Fibroblast of skin of right biceps (primary cell): ENCODE results near the gene SLC34A3.
A peak's percentile ranks its signal among the peaks of the same experiment; 100 is the strongest.

Experiments
- DNase-seq: peaks from one replicate; pipeline ENCODE4 v3.0.0-alpha.2; 2013

SLC34A3 gene

DNA sequence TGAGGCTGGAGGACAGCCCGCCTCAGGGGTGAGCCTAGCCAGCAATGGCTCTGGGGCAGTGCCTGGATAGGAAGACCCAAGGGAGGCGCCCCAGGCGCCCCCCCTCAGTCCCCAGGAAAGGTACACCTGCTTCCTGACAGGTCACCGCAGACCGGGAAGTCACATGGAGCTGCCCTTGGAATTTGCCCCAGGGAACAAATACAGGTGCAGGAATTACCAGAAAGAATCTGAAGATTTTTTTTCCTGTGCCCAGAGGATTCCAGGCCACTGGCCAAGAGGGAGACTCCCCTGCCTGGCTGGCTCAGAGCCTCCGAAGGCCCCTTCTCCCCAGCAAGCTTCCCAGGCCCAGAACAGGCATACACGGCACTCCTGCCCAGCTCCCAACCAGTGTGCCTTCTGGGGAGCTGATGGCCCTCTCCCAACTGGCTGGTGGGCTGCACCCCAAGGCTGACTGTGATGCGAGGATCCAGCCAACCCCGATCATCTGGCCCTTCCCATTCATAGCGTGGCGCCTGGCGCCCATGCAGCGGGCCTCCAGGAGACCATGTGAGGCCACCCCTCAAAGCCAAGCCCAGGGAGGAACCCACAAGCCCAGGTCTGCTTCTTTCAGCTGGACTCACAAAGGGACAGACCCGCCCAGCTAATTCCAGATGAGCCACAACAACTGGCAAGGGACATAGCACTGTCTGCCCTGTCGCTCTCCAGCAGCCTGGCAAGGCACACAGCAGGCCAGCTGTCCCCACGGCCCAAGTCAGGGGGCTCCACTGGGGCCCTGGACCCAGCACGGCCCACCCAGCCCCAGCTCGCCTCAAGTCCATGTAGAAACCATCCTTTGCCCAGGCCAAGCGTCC lies 32.4 kb upstream of the SLC34A3 start:
- DNase-seq = no peak

DNA sequence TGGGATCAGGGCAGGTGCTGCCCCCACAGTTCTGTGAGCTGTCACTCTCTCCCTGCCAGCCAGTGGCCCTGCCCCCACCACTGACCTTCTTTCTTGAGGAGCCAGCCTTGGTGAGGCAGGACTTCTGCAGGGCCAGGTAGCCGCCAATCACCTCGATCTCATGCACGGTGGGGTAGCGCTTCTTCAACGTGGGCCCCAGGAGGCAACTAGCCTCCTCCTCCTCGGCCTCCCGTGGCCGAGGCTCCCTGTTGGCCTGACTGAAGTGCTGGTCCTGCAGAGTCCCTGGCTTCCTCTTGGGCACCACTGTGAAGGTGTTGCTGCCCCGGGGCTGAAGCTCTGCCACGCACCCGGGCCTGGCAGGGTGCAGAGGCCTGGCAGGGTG lies 31.8 kb upstream of the SLC34A3 start:
- DNase-seq = no peak

DNA sequence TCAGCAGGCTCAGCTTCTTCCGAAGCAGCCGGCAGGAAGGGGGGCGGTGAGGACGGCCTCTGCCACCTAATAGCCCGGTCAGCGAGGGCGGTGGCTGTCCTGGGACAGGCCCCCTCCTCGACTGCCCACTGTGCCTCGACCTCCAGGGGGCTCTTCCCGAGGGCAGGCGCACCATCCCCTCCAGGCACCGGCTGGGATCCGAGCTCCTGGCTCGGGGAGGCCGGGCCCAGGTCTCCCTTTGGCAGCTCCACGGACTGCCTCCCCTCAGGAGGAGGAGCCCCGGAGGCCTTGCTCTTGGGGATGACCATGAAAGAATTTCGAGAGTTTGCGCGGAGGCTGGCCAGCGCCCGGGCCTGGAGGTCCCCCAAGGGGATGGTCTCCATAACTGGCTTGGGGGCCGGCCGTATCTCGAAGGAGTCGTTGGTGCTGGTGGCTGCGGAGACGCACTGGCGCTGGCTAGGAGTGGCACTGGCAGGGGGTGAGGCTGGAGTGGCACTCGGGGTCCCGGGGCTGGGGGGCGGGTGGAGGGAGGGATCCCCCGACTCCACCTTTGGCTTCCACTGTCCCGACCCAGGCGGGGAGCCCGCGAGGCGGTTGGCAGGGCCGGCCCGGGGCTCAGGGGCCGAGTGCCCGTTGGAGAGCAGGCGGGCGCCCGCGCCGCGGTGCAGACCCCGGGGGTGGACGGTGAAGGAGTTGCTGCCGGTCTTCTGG lies 31.1 kb upstream of the SLC34A3 start:
- no peak for DNase-seq

DNA sequence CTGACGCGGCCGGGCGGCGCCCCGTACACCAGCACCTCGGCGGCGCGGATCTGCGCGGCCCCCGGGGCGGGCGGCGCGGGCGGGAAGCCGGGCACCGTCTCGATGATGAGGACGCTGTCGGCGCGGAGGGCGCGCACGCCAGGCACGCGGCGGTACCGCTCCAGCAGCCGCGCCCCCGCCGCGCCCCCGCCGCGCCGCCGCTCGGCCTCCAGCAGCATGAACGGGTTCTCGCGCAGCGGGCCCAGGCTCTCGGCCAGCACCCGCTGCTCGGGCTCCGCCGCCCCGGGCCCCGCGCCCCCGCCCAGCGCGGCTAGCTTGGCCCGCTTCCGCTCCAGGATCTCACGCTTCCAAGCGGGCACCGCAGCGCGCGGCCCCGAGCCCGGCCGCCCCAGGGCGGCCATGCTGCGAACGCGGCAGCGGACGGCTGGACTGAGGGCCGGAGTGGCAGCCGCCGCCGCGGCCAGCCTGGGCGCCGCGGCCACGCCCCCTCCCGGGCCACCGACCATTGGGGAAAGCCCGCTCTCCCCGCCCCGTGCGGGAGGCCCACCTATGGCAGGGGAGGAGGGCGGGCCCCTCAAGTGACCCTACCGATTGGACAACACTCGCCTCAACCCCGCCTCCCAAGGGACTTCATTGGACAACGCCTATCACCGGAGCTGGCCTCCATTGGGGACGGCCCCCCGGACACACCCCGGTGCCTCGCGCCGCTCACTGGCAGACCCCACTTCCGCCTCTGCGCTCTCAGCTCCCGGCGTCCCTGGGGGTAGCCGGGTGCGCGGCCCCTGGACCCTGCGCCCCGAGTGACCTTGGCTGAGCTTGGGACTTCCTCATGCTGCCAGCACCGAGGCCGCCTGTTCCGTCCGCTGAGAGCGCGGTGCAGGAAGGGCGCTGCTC lies 30.1 kb upstream of the SLC34A3 start, which contains the start of gene TPRN:
TSS of gene TPRN (minus strand) at position 431 of the 894 bp plus-strand sequence. CDS start at position 401, 30 bp downstream.
- peak; percentile 100 for DNase-seq

GRCh38 chr9:137201205-137201868 lies 29.4 kb upstream of the SLC34A3 start:
- DNase-seq = no peak

DNA sequence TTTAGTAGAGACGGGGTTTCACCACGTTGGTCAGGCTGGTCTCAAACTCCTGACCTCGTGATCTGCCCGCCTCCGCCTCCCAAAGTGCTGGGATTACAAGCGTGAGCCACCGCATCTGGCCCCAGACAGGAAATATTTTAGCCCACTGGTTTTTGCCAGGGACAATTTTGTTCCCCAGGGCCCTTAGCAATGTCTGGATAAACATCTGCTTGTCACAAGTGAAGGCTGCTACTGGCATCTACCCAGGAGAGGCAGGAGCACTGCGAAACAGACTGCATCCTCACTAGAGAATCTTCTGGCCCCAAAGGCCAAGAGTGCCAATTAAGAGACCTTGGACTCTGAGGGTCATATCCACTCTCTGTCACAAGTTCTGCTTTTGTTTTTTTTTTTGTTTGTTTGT lies 27.7 kb upstream of the SLC34A3 start:
- no peak for DNase-seq

- DNase-seq = no peak
Measured at GRCh38 chr9:137204731-137205125, 26.0 kb upstream of the SLC34A3 start.

- peak; percentile 85 for DNase-seq
Measured at GRCh38 chr9:137205126-137206069, 25.3 kb upstream of the SLC34A3 start, which contains the start of the genes NDOR1 and TMEM203. NDOR1 (plus strand) TSS chr9:137205700; CDS start chr9:137205778, 78 bp downstream. TMEM203 (minus strand) TSS chr9:137205648; CDS start chr9:137205414, 234 bp downstream.

GRCh38 chr9:137206602-137207001 lies 24.1 kb upstream of the SLC34A3 start:
- no peak for DNase-seq

GRCh38 chr9:137211532-137211931 lies 19.2 kb upstream of the SLC34A3 start:
- no peak for DNase-seq

DNA sequence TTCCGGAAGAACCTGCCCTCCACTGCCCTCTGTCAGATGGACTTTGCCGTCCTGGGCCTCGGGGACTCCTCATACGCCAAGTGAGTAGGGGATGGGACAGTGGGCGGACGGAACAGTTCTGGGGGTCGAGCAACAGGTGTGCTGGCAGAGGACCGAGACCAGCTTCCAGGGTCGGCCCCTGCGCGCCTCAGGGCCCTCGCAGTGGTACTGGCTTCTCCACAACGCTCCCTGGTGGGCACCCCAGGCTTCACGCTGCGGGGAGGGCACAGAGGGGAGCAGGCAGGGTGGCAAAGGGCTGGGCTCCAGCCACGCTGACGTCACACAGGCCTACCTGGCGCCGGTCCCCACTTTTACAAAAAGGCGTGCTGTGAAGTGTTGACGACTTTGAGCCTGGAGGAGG lies 18.2 kb upstream of the SLC34A3 start:
- no peak for DNase-seq

GRCh38 chr9:137213160-137214060 lies 17.3 kb upstream of the SLC34A3 start:
- DNase-seq = no peak

GRCh38 chr9:137214620-137215019 lies 16.1 kb upstream of the SLC34A3 start:
- DNase-seq = no peak

- no peak for DNase-seq
Measured at GRCh38 chr9:137215196-137215986, 15.3 kb upstream of the SLC34A3 start.

DNA sequence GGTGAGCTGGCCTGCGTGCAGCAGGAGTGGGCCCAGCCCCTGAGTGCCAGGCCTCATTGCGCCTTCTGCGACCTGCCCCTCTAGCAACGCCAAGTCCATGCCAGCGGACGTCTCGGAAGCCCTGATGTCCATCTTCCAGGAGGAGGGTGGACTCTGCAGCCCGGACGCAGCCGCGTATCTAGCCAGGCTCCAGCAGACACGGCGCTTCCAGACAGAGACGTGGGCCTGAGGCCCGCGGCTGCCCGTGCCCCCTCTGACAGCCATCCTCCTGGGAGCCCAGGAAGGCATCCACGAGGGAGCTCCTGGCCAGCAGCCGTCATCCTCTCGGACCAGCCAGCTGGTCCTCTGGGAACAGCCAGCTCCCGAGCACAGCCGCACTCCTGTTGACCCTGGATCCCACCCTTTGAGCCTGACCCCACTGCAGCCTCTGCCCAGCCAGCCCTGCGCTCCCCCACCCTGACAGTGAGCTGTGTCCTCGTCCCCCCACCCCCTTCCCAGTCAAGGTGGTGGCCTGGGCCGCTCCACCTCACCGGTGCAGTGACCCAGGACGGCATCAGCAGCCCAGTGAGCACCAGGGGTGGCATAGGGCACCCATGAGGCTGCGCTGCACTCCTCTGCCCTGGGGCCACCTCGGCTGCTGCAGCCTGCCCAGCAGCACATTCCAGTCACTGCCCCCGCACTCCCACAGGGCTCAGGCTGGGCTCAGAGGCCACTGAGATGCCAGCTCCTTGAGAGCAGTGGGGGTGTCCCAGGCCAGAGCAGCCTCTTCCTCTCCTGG lies 14.3 kb upstream of the SLC34A3 start:
- no peak for DNase-seq

GRCh38 chr9:137217276-137218211 lies 13.2 kb upstream of the SLC34A3 start:
- no peak for DNase-seq

- DNase-seq = no peak
Measured at GRCh38 chr9:137218212-137218753, 12.4 kb upstream of the SLC34A3 start.
